ENCODE data around the gene TTC39A.

DNA sequence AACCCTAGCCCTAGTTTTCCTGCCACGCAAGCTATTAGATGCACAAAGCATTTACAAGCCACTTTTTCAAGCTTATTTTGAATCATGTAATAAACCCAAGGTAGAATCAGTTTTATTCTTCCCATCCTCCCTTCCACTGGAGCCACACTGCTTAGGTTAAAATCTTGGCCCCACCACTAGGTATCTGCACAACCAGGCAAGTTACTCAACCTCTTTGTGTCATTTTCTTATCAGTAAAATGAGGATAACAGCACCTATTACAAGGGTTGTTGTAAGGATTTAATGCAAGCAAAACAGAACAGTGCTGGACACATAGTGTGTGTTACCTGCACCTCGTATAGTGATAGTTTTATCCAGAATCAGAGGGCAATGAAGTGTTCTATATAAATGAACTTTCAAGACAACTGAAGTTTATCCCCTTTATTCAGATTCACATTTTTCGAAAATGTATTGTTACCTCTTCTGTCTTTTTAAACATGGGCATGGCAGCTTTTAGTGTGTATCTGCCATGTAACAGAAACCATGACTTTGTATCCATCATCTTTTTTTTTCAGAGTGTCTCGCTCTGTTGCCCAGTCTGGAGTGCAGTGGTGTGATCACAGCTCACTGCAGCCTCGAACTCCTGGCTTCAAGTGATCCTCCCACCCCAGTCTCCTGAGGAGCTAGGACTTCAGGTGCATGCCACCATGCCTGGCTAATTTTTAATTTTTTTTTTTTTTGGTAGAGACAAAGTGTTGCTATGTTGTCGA, 17.2 kb upstream of the TTC39A start:
- TF ChIP-seq, protein P1, sequence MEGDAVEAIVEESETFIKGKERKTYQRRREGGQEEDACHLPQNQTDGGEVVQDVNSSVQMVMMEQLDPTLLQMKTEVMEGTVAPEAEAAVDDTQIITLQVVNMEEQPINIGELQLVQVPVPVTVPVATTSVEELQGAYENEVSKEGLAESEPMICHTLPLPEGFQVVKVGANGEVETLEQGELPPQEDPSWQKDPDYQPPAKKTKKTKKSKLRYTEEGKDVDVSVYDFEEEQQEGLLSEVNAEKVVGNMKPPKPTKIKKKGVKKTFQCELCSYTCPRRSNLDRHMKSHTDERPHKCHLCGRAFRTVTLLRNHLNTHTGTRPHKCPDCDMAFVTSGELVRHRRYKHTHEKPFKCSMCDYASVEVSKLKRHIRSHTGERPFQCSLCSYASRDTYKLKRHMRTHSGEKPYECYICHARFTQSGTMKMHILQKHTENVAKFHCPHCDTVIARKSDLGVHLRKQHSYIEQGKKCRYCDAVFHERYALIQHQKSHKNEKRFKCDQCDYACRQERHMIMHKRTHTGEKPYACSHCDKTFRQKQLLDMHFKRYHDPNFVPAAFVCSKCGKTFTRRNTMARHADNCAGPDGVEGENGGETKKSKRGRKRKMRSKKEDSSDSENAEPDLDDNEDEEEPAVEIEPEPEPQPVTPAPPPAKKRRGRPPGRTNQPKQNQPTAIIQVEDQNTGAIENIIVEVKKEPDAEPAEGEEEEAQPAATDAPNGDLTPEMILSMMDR (optimal IDR thresholded peaks at IDR 0.05 in 1 of 3, IDR thresholded peaks at IDR 0.05 in 1 of 3, conservative IDR thresholded peaks at IDR 0.05 in 1 of 3; ENCODE audit: extremely low read depth in 1 of 3, insufficient read depth in 2 of 3, low read length in 3 of 3): no peak
- TF ChIP-seq EZH2 (IDR thresholded peaks at IDR 0.05; ENCODE audit: low read length): no peak

Data from keratinocyte (primary cell).